ENCODE measurements around the gene ATG12.

DNA sequence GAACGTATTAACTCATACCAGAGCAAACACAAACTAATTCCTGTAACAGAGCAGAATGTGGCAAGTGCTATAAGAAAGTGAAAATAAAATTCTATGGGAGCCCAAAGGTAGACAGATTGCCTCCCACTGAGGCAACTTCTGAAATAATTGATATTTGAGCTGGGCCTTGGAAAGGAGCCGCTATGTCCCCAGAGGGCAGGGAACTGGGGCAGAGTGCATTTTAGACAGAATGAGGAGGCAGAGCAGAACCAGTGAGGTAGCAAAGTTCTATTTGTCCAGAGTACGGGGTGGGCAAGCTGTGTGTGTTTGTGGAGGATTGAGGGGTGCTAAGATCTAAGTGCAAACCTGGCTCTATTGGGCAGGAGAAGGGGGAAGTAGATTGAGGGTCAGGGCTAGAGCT is 44.7 kb downstream of the ATG12 start:
- TF ChIP-seq TAF1 (IDR thresholded peaks at IDR 0.05; ENCODE audit: low read depth) (no peak), EZH2 (IDR thresholded peaks at IDR 0.05; ENCODE audit: borderline replicate concordance, insufficient read depth, low read length, poor library complexity, severe bottlenecking) (no peak), POLR2AphosphoS5 (IDR thresholded peaks at IDR 0.05) (no peak)
- TF ChIP-seq, protein P1, sequence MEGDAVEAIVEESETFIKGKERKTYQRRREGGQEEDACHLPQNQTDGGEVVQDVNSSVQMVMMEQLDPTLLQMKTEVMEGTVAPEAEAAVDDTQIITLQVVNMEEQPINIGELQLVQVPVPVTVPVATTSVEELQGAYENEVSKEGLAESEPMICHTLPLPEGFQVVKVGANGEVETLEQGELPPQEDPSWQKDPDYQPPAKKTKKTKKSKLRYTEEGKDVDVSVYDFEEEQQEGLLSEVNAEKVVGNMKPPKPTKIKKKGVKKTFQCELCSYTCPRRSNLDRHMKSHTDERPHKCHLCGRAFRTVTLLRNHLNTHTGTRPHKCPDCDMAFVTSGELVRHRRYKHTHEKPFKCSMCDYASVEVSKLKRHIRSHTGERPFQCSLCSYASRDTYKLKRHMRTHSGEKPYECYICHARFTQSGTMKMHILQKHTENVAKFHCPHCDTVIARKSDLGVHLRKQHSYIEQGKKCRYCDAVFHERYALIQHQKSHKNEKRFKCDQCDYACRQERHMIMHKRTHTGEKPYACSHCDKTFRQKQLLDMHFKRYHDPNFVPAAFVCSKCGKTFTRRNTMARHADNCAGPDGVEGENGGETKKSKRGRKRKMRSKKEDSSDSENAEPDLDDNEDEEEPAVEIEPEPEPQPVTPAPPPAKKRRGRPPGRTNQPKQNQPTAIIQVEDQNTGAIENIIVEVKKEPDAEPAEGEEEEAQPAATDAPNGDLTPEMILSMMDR (IDR thresholded peaks at IDR 0.05; ENCODE audit: poor library complexity, severe bottlenecking) = no peak

Measured in neural cell (in vitro differentiated cells).